Ovary (tissue), 9 donors: ENCODE results near the gene AMZ2. TPM values are rescaled to one million over a fixed set of nuclear protein-coding genes. Genes with fewer than 3 reads are reported as not detected.
"Not testable (repeated sequence)": the region's sequence is repeated elsewhere in the genome, so short reads cannot be mapped to it uniquely, and the experiment has no call there.

Experiments used
- DNase-seq, 5 donors: peaks; one replicate each; pipeline ENCODE4 v3.0.0-alpha.2; 2019 to 2020
- H3K27ac ChIP-seq, 2 donors: fragments of 200-600 bp; one replicate each; pipeline versions ENCODE4 v1.5.1 to v1.8.0; 2019 to 2022
- H3K27me3 ChIP-seq: fragments of 200-600 bp; one replicate; pipeline ENCODE4 v1.8.0; 2022
- H3K36me3 ChIP-seq: fragments of 200-600 bp; sonication (generic); one replicate; pipeline ENCODE4 v1.5.1; 2019
- H3K4me1 ChIP-seq: one replicate; pipeline ENCODE4 v1.8.1; 2013; ENCODE audit warnings: mild to moderate bottlenecking, moderate library complexity; ENCODE audit not compliant: insufficient read depth
- H3K4me3 ChIP-seq: fragments of 200-600 bp; sonication (generic); one replicate; pipeline ENCODE4 v1.5.1; 2017
- H3K9me3 ChIP-seq, 2 donors: fragments of 200-600 bp in 1 of 2; sonication (generic) in 1 of 2; one replicate each; pipeline versions ENCODE4 v1.5.1 to v1.8.1; 2013 to 2019; ENCODE audit warnings: mild to moderate bottlenecking in 1 of 2, moderate library complexity in 1 of 2
- EP300 ChIP-seq: sonication (generic); formaldehyde crosslinking; IDR thresholded peaks from one replicate; pipeline ENCODE4 v1.6.1; 2017; ENCODE audit warnings: antibody characterized with exemption
- POLR2A ChIP-seq: fragments of 450-650 bp; IDR thresholded peaks from one replicate; pipeline ENCODE4 v1.6.1; 2017; ENCODE audit warnings: antibody characterized with exemption, mild to moderate bottlenecking, moderate library complexity
- WGBS, 3 donors: extraction: QIAGEN DNeasy Blood & Tissue Kit in 1 of 3; methylation state at CpG; one replicate each; pipeline versions ENCODE4 v1.1.5 to v1.1.7; 2013 to 2017; 5-methylcytosine and 5-hydroxymethylcytosine counted together
- intact Hi-C, 4 donors: fragments of 100-400 bp; cut with DNase I; formaldehyde crosslinking; loops; one replicate each; pipeline versions ENCODE4 v1.11.0 to v1.15.1; 2022 to 2023
- polyA plus RNA-seq, 2 donors: library from polyadenylated mRNA; stranded (reverse); fragments of 200-250 nt in 1 of 2; fragments of 350-450 nt in 1 of 2; fragmentation: Illumina TruSeq in 1 of 2; extraction: RNeasy Lipid Tissue Mini Kit (QIAGEN cat#74804) in 1 of 2; gene quantifications; one replicate each; pipeline ENCODE4 v1.2.3, GENCODE V29; 2013 to 2014
- total RNA-seq, 7 donors: library from RNA; depleted of rRNA in 2 of 7; stranded (reverse); fragments of >200 nt in 2 of 7; fragmentation: NEBNext Ultra II Directional in 3 of 7; extraction: Animal tissue kit (Norgen Biotek cat#: 25700) in 3 of 7; gene quantifications; one replicate each; pipeline versions ENCODE4 v1.1.0 to v1.2.4, GENCODE V29; 2016 to 2023
- TF ChIP-seq, protein P1 (sequence below), 3 donors: fragments of 450-650 bp in 2 of 3; fragments of 200-600 bp in 1 of 3; IDR thresholded peaks; one replicate each; pipeline versions ENCODE4 v1.5.1 to v1.8.0; 2016 to 2022; ENCODE audit warnings: antibody characterized with exemption in 3 of 3, mild to moderate bottlenecking in 1 of 3
- donor health status: DM: no; HTN: no; CAD: no; lungs with moderate emphysema.
- donor health status: DM: no; HTN: no; CAD: no.
- donor health status: Bipolar disorder and iron deficiency.
- donor health status: DM: yes; HTN: yes; CAD: no.
- donor health status: DM: no; HTN: no; CAD: no.
- donor health status: DM: yes; HTN: yes; CAD: no.

Gene AMZ2
- total and polyA plus RNA-seq, 9 donors = 30.4 to 131 (median 61.6) TPM

DNA sequence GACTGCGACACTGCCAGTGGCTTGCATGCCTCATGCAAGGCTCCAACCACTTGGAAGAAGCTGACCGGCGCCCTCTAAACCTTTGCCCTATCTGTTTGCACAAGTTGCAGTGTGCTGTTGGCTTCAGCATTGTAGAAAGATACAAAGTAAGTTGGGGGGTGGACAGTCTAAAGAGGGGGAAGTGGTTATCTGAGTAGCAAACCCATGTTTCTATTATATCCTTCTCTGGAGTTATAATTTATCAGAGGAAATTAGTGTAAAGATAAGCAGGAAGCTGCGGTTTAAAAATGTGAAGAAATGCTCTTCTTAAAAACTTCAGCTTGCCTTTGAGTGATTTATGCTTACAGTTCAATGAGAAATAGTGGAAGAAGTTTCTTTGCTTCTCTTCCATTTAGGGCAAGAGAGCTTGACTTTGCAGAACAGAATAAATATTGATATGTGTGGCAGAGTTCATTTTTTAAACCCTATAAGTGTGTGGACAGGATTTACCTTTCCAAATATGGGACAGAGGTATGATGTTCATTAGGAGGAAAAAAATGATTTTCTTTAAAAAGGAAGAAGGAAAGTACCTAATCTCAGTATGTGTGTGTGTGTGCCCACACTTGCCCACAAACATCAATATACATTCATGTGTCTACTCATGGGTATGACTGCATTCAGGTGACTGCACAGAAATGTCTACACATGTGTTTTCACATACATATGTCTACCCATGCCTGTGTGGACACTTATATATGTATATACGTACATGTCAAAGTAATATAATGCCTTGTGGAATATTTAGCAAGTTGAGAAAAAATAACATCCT is 8.1 kb downstream of the AMZ2 start:
- no peak for TF ChIP-seq POLR2A
- TF ChIP-seq, protein P1, sequence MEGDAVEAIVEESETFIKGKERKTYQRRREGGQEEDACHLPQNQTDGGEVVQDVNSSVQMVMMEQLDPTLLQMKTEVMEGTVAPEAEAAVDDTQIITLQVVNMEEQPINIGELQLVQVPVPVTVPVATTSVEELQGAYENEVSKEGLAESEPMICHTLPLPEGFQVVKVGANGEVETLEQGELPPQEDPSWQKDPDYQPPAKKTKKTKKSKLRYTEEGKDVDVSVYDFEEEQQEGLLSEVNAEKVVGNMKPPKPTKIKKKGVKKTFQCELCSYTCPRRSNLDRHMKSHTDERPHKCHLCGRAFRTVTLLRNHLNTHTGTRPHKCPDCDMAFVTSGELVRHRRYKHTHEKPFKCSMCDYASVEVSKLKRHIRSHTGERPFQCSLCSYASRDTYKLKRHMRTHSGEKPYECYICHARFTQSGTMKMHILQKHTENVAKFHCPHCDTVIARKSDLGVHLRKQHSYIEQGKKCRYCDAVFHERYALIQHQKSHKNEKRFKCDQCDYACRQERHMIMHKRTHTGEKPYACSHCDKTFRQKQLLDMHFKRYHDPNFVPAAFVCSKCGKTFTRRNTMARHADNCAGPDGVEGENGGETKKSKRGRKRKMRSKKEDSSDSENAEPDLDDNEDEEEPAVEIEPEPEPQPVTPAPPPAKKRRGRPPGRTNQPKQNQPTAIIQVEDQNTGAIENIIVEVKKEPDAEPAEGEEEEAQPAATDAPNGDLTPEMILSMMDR (IDR thresholded peaks at IDR 0.05) = no peak
- intact Hi-C loops = no loop called here
- H3K27me3 ChIP-seq = no peaks in the 10 kb centered on the region
- H3K27ac ChIP-seq = no peak overlapping the region
- no peak for DNase-seq
- no peaks in the 10 kb centered on the region for H3K36me3 ChIP-seq
- H3K4me3 ChIP-seq = no peak overlapping the region
- no peaks in the 10 kb centered on the region for H3K4me1 ChIP-seq
- H3K9me3 ChIP-seq = no peaks in the 10 kb centered on the region
- 77 to 83% (median 78%) methylated on average over 5 of the region's 5 CpGs for WGBS, 3 donors

DNA sequence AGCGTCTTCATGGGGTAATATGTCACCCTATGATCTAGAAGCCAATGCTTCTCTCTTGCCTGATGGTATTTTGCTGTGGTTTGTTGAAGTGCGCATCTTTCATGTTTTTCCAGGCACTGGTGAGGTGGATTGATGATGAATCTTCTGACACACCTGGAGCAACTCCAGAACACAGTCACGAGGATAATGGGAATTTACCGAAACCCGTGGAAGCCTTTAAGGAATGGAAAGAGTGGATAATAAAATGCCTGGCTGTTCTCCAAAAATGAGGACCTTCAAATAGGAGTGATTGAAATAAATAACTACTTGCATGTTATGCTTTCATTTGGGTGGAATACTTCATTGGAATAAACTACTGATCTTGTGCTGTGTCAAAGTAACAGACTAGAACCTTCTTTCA is 8.9 kb downstream of the AMZ2 start:
- 64 to 65% (median 65%) methylated on average over 5 of the region's 5 CpGs for WGBS, 3 donors
- DNase-seq, H3K4me1 ChIP-seq, intact Hi-C loops, H3K36me3 ChIP-seq, H3K4me3 ChIP-seq, H3K9me3 ChIP-seq, H3K27ac ChIP-seq, H3K27me3 ChIP-seq: not testable (repeated sequence)

DNA sequence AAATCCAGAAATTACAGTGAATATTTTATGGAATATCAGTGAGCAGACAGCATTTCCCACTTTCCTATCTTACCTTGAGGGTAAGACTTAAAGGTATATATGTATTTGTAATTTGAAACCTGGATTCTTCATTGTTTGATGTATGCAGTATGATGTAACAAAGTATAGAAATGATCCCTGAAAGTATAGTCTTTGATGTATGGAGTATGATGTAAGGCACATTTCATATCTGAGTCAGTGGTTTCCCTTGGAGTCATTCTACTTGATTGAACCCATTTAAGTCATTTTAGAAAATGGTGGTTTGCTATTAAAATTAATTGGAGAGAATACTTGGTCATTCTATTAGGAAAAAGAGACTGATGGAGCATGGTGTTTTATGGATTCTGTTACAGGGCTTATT is 10.1 kb downstream of the AMZ2 start:
- intact Hi-C loops = no loop called here
- Histone ChIP-seq H3K36me3 (no peaks in the 10 kb centered on the region), H3K4me3 (no peak overlapping the region), H3K27me3 (no peaks in the 10 kb centered on the region), H3K4me1 (no peaks in the 10 kb centered on the region), H3K27ac (no peak overlapping the region), H3K9me3 (no peaks in the 10 kb centered on the region)
- TF ChIP-seq, protein P1 (IDR thresholded peaks at IDR 0.05) = no peak
- TF ChIP-seq EP300 (no peak), POLR2A (no peak)
- no peak for DNase-seq

DNA sequence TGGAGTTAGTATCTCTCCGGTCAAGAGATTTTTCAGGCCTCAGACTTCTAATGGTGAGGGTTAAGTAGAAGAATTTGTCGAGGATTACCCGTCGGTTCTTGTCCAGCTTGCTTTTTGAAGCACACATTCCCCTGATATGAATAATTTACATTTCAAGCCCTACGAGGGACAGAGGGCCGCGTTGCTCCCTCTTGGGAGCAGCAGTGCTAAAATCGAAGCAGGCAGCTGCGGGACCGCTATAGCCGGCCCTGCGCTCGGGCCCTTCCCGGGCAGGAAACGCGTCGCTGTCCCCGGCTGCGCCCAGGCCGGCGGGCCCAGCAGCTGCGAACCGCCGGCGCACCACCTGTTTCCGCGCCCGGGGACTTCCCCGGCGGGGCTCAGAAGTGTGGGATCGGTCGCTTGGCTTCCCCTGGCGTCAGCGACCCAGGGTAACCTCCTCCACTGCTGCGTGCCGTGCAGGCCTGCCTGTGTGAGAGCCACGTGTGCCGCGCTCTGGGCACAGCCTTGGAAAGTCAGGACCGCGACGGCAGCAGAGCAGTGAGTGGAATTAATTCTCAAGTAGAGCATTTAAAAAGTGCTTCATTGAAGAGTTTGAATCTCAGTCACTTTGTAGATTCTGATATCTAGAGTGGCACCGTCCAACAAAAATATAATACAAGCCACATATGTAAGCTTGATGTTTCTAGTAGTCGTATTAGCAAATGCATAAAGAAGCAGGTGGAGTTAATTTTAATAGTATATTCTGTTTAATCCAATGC is 11.2 kb downstream of the AMZ2 start:
- H3K4me1 ChIP-seq, intact Hi-C loops, H3K4me3 ChIP-seq, H3K36me3 ChIP-seq, H3K9me3 ChIP-seq, H3K27me3 ChIP-seq: not testable (repeated sequence)
- peak overlapping the region in 1 of 2 donors; percentile 57 for H3K27ac ChIP-seq
- 6 to 9% (median 8%) methylated on average over 28 to 41 of the region's 44 CpGs for WGBS, 3 donors
- DNase-seq = peak in 4 of 5 donors; percentile 23 to 72 (median 52)

DNA sequence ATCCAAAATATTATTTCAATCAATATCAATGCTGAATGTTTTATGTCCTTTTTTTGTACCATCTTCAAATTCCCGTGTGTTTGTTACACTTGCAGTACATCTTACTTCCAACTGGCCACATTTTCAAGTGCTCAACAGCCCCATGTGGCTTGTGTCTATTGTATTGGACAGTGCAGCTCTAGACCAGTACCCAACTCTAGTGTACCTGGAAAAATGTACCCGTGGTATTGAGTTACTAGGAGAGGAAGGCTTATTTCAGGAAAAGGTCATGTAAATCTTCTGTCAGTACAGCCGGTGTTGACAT is 11.8 kb downstream of the AMZ2 start:
- DNase-seq, H3K36me3 ChIP-seq, H3K4me1 ChIP-seq, H3K27me3 ChIP-seq, intact Hi-C loops, H3K9me3 ChIP-seq, H3K27ac ChIP-seq, H3K4me3 ChIP-seq: not testable (repeated sequence)
- WGBS, 3 donors = 62 to 69% (median 63%) methylated on average over 3 of the region's 3 CpGs
